Fibroblast of lung (primary cell): ENCODE measurements around the gene LARP6. TPM values are rescaled to one million over a fixed set of nuclear protein-coding genes. Genes with fewer than 3 reads are reported as not detected.

Experiments used
- DNase-seq, 2 donors: peaks; one replicate each; pipeline versions ENCODE4 v3.0.0 to v3.0.0-alpha.2; 2010; ENCODE audit warnings: low read depth in 2 of 2
- H2AFZ ChIP-seq: 2 replicates; pipeline ENCODE4 v1.5.1; 2012; ENCODE audit warnings: low read length, control low read depth, inconsistent platforms
- H3K27ac ChIP-seq: 2 replicates; pipeline ENCODE4 v1.5.1; 2011; ENCODE audit warnings: low read length, control low read depth; ENCODE audit not compliant: insufficient read depth
- H3K27me3 ChIP-seq: 2 replicates; pipeline ENCODE4 v1.5.1; 2011; ENCODE audit warnings: mild to moderate bottlenecking, low read length; ENCODE audit not compliant: control insufficient read depth, insufficient read depth
- H3K36me3 ChIP-seq: 2 replicates; pipeline ENCODE4 v1.5.1; 2011; ENCODE audit warnings: low read length; ENCODE audit not compliant: control insufficient read depth, insufficient read depth
- H3K4me1 ChIP-seq: 2 replicates; pipeline ENCODE4 v1.5.1; 2011; ENCODE audit warnings: low read length; ENCODE audit not compliant: control insufficient read depth, insufficient read depth; ENCODE audit errors: extremely low read depth
- H3K4me2 ChIP-seq: 2 replicates; pipeline ENCODE4 v1.5.1; 2011; ENCODE audit warnings: low read length, control low read depth; ENCODE audit not compliant: insufficient read depth; ENCODE audit errors: extremely low read depth
- H3K4me3 ChIP-seq, 4 experiments: fragments of 200-600 bp in 1 of 4; sonication (generic) in 1 of 4; replicated peaks in 1 of 4; 2 replicates each; pipeline ENCODE4 v1.5.1; 2011 to 2016; ENCODE audit warnings: low read length in 4 of 4, low read depth in 3 of 4, mild to moderate bottlenecking in 3 of 4, control low read depth in 2 of 4, inconsistent platforms in 1 of 4, mixed read lengths in 1 of 4; ENCODE audit not compliant: insufficient read depth in 1 of 4; ENCODE audit errors: control extremely low read depth in 1 of 4
- H3K79me2 ChIP-seq: 2 replicates; pipeline ENCODE4 v1.5.1; 2012; ENCODE audit warnings: mild to moderate bottlenecking, low read length, inconsistent platforms; ENCODE audit not compliant: control insufficient read depth, insufficient read depth
- H3K9ac ChIP-seq: 2 replicates; pipeline ENCODE4 v1.5.1; 2011; ENCODE audit warnings: mild to moderate bottlenecking, low read length, control low read depth; ENCODE audit not compliant: insufficient read depth
- H3K9me3 ChIP-seq: 2 replicates; pipeline ENCODE4 v1.5.1; 2012; ENCODE audit warnings: low read depth, low read length; ENCODE audit not compliant: control insufficient read depth, insufficient read depth
- H4K20me1 ChIP-seq: 2 replicates; pipeline ENCODE4 v1.5.1; 2011; ENCODE audit warnings: low read length; ENCODE audit not compliant: control insufficient read depth, insufficient read depth; ENCODE audit errors: extremely low read depth
- EZH2 ChIP-seq: IDR thresholded peaks from 2 replicates; pipeline ENCODE4 v1.5.1; 2012; ENCODE audit warnings: low read length, control low read depth, mild to moderate bottlenecking; ENCODE audit errors: missing control alignments
- polyA plus RNA-seq, 2 donors: library from polyadenylated mRNA; depleted of rRNA in 1 of 2; stranded (reverse) in 1 of 2; unstranded in 1 of 2; fragments of >200 nt; gene quantifications; 2 replicates each; pipeline ENCODE4 v1.2.1, GENCODE V29; 2011 to 2012; ENCODE audit warnings: missing spikeins in 1 of 2
- total RNA-seq: library from RNA; depleted of rRNA; stranded (reverse); fragments of >200 nt; gene quantifications from 2 replicates; pipeline ENCODE4 v1.2.1, GENCODE V29; 2014
- TF ChIP-seq, protein P1 (sequence below), 2 donors: IDR thresholded peaks in 1 of 2; conservative IDR thresholded peaks in 1 of 2; 1 replicate in 1 of 2; 2 replicates in 1 of 2; pipeline ENCODE4 v1.5.1; 2011 to 2012; ENCODE audit warnings: low read length in 2 of 2, control low read depth in 1 of 2, inconsistent platforms in 1 of 2, low read depth in 1 of 2, mild to moderate bottlenecking in 1 of 2

The LARP6 gene
- total and polyA plus RNA-seq, 2 donors (not counting 1 experiment from before 2014, with no cell fraction given): 108 to 160 TPM

- peaks cover 29% of the 10 kb centered on the region for H3K4me1 ChIP-seq
- peak overlapping the region; percentile 1 for H2AFZ ChIP-seq
- H3K36me3 ChIP-seq: peaks cover 5% of the 10 kb centered on the region
- TF ChIP-seq, protein P1, sequence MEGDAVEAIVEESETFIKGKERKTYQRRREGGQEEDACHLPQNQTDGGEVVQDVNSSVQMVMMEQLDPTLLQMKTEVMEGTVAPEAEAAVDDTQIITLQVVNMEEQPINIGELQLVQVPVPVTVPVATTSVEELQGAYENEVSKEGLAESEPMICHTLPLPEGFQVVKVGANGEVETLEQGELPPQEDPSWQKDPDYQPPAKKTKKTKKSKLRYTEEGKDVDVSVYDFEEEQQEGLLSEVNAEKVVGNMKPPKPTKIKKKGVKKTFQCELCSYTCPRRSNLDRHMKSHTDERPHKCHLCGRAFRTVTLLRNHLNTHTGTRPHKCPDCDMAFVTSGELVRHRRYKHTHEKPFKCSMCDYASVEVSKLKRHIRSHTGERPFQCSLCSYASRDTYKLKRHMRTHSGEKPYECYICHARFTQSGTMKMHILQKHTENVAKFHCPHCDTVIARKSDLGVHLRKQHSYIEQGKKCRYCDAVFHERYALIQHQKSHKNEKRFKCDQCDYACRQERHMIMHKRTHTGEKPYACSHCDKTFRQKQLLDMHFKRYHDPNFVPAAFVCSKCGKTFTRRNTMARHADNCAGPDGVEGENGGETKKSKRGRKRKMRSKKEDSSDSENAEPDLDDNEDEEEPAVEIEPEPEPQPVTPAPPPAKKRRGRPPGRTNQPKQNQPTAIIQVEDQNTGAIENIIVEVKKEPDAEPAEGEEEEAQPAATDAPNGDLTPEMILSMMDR (conservative IDR thresholded peaks at IDR 0.05 in 1 of 2, IDR thresholded peaks at IDR 0.05 in 1 of 2; ENCODE audit: low read depth in 1 of 2, low read length in 2 of 2): peak; percentile 5 to 16
- no peak for TF ChIP-seq EZH2
- DNase-seq: peak; percentile 61 to 66
- H4K20me1 ChIP-seq: no peaks in the 10 kb centered on the region
- H3K79me2 ChIP-seq: peaks cover 43% of the 10 kb centered on the region
- peak overlapping the region; percentile 90 for H3K9ac ChIP-seq
- no peaks in the 10 kb centered on the region for H3K9me3 ChIP-seq
- H3K27ac ChIP-seq: peak overlapping the region; percentile 90
- H3K4me2 ChIP-seq: peak overlapping the region; percentile 95
- H3K27me3 ChIP-seq: no peaks in the 10 kb centered on the region
- peak overlapping the region; percentile 50 to 97 (median 77) for H3K4me3 ChIP-seq
Measured at GRCh38 chr15:70854666-70854976, 664 bp upstream of the LARP6 start.

DNA sequence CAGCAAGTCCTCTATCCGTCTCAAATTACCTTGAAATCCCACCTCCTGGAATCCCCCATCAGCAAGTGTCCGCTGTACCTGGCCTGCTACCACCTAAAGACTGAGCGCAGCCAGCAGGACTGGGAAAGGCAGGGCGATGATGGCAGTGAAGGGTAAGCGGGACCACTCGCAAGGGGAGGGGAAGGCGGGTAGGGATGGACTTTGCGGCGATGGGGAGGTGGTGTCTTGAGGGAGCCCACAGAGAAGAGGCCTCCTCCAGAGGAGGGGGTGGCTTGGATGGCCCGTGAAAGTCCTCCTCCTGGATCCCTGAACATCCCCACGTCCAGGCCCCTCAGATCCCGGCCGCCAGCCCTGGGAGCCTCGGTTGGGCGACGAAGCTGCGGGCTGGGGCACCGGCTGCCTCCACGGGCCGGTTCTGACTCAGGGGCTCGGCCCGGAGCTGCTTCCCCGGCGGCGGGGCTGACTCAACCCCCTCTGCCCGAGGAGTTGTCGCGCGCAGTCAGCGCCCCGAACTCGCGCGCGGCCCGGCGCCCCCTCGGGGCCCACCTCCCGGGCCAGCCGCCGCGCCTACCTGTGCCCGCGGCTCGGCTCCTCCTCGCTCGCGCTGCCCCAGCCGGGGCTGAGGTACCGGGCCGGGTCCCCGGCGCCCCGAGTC, 512 bp downstream of the LARP6 start:
- Histone ChIP-seq H3K9ac (peak overlapping the region; percentile 90), H3K4me3 (peak overlapping the region; percentile 60 to 97 (median 88)), H3K27me3 (no peaks in the 10 kb centered on the region), H3K27ac (peak overlapping the region; percentile 90), H4K20me1 (no peaks in the 10 kb centered on the region), H3K4me2 (peak overlapping the region; percentile 83), H3K9me3 (no peaks in the 10 kb centered on the region), H2AFZ (no peak overlapping the region), H3K36me3 (peaks cover 5% of the 10 kb centered on the region), H3K4me1 (peaks cover 29% of the 10 kb centered on the region), H3K79me2 (peaks cover 48% of the 10 kb centered on the region)
- no peak for TF ChIP-seq EZH2
- TF ChIP-seq, protein P1 (conservative IDR thresholded peaks at IDR 0.05 in 1 of 2, IDR thresholded peaks at IDR 0.05 in 1 of 2; ENCODE audit: low read depth in 1 of 2, low read length in 2 of 2): no peak
- DNase-seq: peak; percentile 62 to 64

DNA sequence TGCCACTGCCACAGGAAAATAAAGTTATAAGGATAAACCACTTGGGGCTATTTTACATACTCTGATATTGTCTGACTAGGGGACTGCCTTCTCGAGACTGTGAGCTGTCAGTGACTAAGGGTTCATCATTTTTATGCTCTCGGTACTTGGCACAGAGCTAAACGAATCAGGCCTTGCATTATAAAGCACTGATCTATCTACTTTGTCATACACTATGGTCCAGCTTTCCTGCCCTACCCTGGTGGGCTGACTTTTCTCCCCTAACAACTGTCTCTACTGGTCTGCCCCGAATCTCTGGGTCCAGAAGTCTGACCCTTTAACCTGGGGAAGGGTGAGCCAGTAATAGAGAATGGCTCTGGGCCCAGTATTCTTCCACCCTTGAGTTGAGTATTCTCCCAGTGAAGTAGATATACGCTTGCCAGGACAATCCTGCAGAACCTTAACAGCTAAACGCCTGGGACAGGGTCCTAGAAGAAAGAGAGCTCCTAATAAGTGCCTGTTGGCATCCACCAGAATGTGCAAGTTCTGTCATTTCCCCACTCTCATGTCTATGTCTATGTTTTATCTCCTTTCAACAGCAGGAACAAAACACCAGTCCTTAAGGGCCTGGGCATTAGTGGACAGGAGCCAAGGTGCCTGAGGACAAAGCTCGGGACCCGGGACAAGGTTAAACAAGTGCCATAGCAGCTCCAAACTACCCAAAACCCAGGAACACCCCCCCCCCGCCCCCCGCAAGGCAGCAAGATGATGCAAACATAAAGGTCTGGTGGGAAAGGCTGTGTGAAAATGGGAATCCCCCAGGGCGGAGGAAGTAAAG, 1.2 kb downstream of the LARP6 start:
- peaks cover 5% of the 10 kb centered on the region for H3K36me3 ChIP-seq
- H4K20me1 ChIP-seq: no peaks in the 10 kb centered on the region
- peak overlapping the region; percentile 90 for H3K9ac ChIP-seq
- DNase-seq: peak; percentile 61 to 70
- H3K27ac ChIP-seq: peak overlapping the region; percentile 90
- TF ChIP-seq EZH2: no peak
- TF ChIP-seq, protein P1 (conservative IDR thresholded peaks at IDR 0.05 in 1 of 2, IDR thresholded peaks at IDR 0.05 in 1 of 2; ENCODE audit: low read depth in 1 of 2, low read length in 2 of 2): no peak
- H3K27me3 ChIP-seq: no peaks in the 10 kb centered on the region
- H2AFZ ChIP-seq: no peak overlapping the region
- peak overlapping the region; percentile 60 to 97 (median 88) for H3K4me3 ChIP-seq
- H3K9me3 ChIP-seq: no peaks in the 10 kb centered on the region
- H3K4me1 ChIP-seq: peaks cover 27% of the 10 kb centered on the region
- H3K4me2 ChIP-seq: peak overlapping the region; percentile 83
- H3K79me2 ChIP-seq: peaks cover 52% of the 10 kb centered on the region
